HCT116 (cell line): ENCODE measurements around the gene HMGB2.

ENCODE experiments used
- JUND ChIP-seq: IDR thresholded peaks from 2 replicates; pipeline ENCODE4 v1.6.1; 2012
- POLR2A ChIP-seq: IDR thresholded peaks from 2 replicates; pipeline ENCODE4 v1.7.0; 2011; ENCODE audit warnings: borderline replicate concordance; ENCODE audit not compliant: insufficient read depth, insufficient read length; ENCODE audit errors: extremely low read depth
- TF ChIP-seq, protein P1 (sequence below): IDR thresholded peaks from 2 replicates; pipeline ENCODE4 v1.6.1; 2012; ENCODE audit warnings: low read depth

DNA sequence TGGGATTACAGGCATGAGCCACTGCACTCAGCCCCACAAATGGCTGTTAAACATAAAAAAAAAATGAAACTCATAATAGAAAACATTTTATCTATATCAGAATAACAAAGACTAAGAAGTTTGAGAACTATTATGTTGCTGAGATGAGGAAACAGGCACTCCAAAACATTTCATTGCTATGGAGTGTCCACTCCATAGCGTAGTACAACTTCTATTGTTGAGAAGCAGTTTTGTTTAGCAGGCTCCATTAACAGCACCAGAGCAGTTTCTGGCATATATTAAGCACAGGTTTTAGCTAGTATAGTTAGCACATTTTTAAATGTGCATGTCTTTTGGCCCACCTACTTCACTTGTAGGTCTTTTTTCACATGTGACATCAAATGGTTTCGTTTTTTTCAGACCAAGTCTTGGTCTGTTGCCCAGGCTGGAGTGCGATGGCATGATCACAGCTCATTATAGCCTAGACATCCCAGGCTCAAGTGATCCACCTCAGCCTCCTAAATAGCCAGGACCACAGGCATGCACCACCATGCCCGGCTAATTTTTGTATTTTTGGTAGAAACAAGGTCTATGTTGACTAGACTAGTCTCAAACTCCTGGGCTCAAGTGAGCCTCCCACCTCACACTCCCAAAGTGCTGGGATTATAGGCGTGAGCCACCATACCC is 5.8 kb downstream of the HMGB2 start:
- TF ChIP-seq, protein P1, sequence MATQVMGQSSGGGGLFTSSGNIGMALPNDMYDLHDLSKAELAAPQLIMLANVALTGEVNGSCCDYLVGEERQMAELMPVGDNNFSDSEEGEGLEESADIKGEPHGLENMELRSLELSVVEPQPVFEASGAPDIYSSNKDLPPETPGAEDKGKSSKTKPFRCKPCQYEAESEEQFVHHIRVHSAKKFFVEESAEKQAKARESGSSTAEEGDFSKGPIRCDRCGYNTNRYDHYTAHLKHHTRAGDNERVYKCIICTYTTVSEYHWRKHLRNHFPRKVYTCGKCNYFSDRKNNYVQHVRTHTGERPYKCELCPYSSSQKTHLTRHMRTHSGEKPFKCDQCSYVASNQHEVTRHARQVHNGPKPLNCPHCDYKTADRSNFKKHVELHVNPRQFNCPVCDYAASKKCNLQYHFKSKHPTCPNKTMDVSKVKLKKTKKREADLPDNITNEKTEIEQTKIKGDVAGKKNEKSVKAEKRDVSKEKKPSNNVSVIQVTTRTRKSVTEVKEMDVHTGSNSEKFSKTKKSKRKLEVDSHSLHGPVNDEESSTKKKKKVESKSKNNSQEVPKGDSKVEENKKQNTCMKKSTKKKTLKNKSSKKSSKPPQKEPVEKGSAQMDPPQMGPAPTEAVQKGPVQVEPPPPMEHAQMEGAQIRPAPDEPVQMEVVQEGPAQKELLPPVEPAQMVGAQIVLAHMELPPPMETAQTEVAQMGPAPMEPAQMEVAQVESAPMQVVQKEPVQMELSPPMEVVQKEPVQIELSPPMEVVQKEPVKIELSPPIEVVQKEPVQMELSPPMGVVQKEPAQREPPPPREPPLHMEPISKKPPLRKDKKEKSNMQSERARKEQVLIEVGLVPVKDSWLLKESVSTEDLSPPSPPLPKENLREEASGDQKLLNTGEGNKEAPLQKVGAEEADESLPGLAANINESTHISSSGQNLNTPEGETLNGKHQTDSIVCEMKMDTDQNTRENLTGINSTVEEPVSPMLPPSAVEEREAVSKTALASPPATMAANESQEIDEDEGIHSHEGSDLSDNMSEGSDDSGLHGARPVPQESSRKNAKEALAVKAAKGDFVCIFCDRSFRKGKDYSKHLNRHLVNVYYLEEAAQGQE: no peak
- TF ChIP-seq POLR2A: no peak
- TF ChIP-seq JUND: no peak
